ENCODE results near the gene MAEA.

The MAEA gene

GRCh38 chr4:1379801-1380331, 90.2 kb downstream of the MAEA start:
- DNase-seq (ENCODE audit: low spot score), result no peak

- no peak for DNase-seq (ENCODE audit: low spot score)
Measured at GRCh38 chr4:1380368-1381151, 90.9 kb downstream of the MAEA start.

- no peak for DNase-seq (ENCODE audit: low spot score)
Measured at GRCh38 chr4:1381181-1381621, 91.5 kb downstream of the MAEA start.

GRCh38 chr4:1381944-1382541, 92.4 kb downstream of the MAEA start:
- no peak for DNase-seq (ENCODE audit: low spot score)

GRCh38 chr4:1382776-1383727, 93.4 kb downstream of the MAEA start:
- DNase-seq (ENCODE audit: low spot score), result no peak

- DNase-seq (ENCODE audit: low spot score), result no peak
Measured at GRCh38 chr4:1383728-1384591, 94.3 kb downstream of the MAEA start.

GRCh38 chr4:1384675-1385372, 95.1 kb downstream of the MAEA start:
- no peak for DNase-seq (ENCODE audit: low spot score)

- no peak for DNase-seq (ENCODE audit: low spot score)
Measured at GRCh38 chr4:1385373-1386340, 96.0 kb downstream of the MAEA start.

All from RKO (cell line).